ENCODE measurements around the gene LMO2.

- TF ChIP-seq CTCF (IDR thresholded peaks at IDR 0.05) (no peak), EZH2 (IDR thresholded peaks at IDR 0.05; ENCODE audit: borderline replicate concordance, insufficient read depth, low read depth, low read length, poor library complexity, severe bottlenecking) (no peak)
Observed at GRCh38 chr11:33866936-33867335, 24.9 kb downstream of the LMO2 start.
